Measurements from ENCODE around the gene COLEC12.
"Not testable (repeated sequence)": the region's sequence is repeated elsewhere in the genome, so short reads cannot be mapped to it uniquely, and the experiment has no call there.

COLEC12 gene

GRCh38 chr18:318791-319291, 181.7 kb downstream of the COLEC12 start:
- DNase-seq (ENCODE audit: low spot score): no peak

- no peak for DNase-seq (ENCODE audit: low spot score)
Measured at GRCh38 chr18:317618-318017, 182.9 kb downstream of the COLEC12 start.

GRCh38 chr18:316393-316792, 184.1 kb downstream of the COLEC12 start:
- DNase-seq (ENCODE audit: low spot score): no peak

- DNase-seq (ENCODE audit: low spot score): no peak
Measured at GRCh38 chr18:313931-314330, 186.6 kb downstream of the COLEC12 start.

GRCh38 chr18:312415-312814, 188.1 kb downstream of the COLEC12 start:
- no peak for DNase-seq (ENCODE audit: low spot score)

- no peak for DNase-seq (ENCODE audit: low spot score)
Measured at GRCh38 chr18:310042-310441, 190.5 kb downstream of the COLEC12 start.

GRCh38 chr18:308086-308485, 192.4 kb downstream of the COLEC12 start:
- DNase-seq (ENCODE audit: low spot score): not testable (repeated sequence)

GRCh38 chr18:306608-307255, 193.8 kb downstream of the COLEC12 start:
- DNase-seq (ENCODE audit: low spot score): no peak

GRCh38 chr18:305003-305501, 195.4 kb downstream of the COLEC12 start:
- DNase-seq (ENCODE audit: low spot score): no peak

- DNase-seq (ENCODE audit: low spot score): no peak
Measured at GRCh38 chr18:303607-304006, 196.9 kb downstream of the COLEC12 start.

- DNase-seq (ENCODE audit: low spot score): no peak
Measured at GRCh38 chr18:303011-303410, 197.5 kb downstream of the COLEC12 start.

GRCh38 chr18:302097-302496, 198.4 kb downstream of the COLEC12 start:
- no peak for DNase-seq (ENCODE audit: low spot score)

- DNase-seq (ENCODE audit: low spot score): no peak
Measured at GRCh38 chr18:297936-298335, 202.6 kb downstream of the COLEC12 start.

- DNase-seq (ENCODE audit: low spot score): no peak
Measured at GRCh38 chr18:295756-296490, 204.6 kb downstream of the COLEC12 start.

GRCh38 chr18:294566-294965, 205.9 kb downstream of the COLEC12 start:
- DNase-seq (ENCODE audit: low spot score): no peak

GRCh38 chr18:293536-293935, 207.0 kb downstream of the COLEC12 start:
- DNase-seq (ENCODE audit: low spot score): no peak

- DNase-seq (ENCODE audit: low spot score): no peak
Measured at GRCh38 chr18:292271-292670, 208.2 kb downstream of the COLEC12 start.

GRCh38 chr18:289970-290369, 210.5 kb downstream of the COLEC12 start:
- DNase-seq (ENCODE audit: low spot score): not testable (repeated sequence)

GRCh38 chr18:289026-289425, 211.5 kb downstream of the COLEC12 start:
- DNase-seq (ENCODE audit: low spot score): no peak

- DNase-seq (ENCODE audit: low spot score): no peak
Measured at GRCh38 chr18:286515-287310, 213.8 kb downstream of the COLEC12 start.

GRCh38 chr18:285817-286216, 214.7 kb downstream of the COLEC12 start:
- DNase-seq (ENCODE audit: low spot score): no peak

GRCh38 chr18:275486-275885, 225.0 kb downstream of the COLEC12 start:
- no peak for DNase-seq (ENCODE audit: low spot score)

- DNase-seq (ENCODE audit: low spot score): no peak
Measured at GRCh38 chr18:274313-274712, 226.2 kb downstream of the COLEC12 start.
